ENCODE measurements around the gene CSRNP3.

CSRNP3 gene

DNA sequence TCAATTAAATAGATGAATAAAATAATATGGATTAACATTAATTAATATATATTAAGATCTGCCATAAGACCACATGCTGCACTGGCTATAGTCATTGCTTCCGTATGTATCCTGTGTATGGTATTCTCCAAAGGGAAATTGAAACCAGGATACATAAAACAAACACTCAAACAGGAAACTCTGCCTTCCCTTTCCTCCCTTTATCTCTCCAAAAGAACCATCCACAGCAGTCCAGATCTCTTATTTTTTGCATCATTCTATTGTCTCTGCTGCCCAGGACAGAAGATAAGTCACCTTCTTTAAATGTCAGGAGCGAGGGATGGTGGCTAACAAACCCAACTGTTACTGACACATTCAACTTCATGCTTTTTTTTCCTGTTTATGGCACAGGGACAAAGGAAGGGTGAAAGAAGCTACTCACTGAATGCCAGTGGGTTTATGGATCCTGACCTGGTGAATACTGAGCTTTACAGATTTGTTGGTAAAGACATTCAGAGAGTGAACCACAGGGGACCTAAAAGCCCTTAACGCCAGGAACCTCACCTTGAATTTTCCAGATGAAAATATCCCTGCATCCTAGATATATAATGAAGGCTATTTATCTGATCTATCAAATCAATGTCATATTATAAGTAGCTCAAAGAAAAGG lies 67.5 kb downstream of the CSRNP3 start:
- TF ChIP-seq TCF12 (IDR thresholded peaks at IDR 0.05; ENCODE audit: low read depth) = no peak
- TF ChIP-seq, protein P1, sequence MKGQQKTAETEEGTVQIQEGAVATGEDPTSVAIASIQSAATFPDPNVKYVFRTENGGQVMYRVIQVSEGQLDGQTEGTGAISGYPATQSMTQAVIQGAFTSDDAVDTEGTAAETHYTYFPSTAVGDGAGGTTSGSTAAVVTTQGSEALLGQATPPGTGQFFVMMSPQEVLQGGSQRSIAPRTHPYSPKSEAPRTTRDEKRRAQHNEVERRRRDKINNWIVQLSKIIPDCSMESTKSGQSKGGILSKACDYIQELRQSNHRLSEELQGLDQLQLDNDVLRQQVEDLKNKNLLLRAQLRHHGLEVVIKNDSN (IDR thresholded peaks at IDR 0.05) = no peak
- TF ChIP-seq CEBPB (IDR thresholded peaks at IDR 0.05) = no peak
- TF ChIP-seq EGR1 (IDR thresholded peaks at IDR 0.05) = no peak
- no peak for TF ChIP-seq EP300 (IDR thresholded peaks at IDR 0.05; ENCODE audit: borderline replicate concordance)
- no peak for TF ChIP-seq NFIC (IDR thresholded peaks at IDR 0.05)
- TF ChIP-seq FOXM1 (IDR thresholded peaks at IDR 0.05; ENCODE audit: borderline replicate concordance, low read depth) = no peak
- no peak for TF ChIP-seq ZBTB7A (IDR thresholded peaks at IDR 0.05; ENCODE audit: low read depth)
- TF ChIP-seq, protein P2, sequence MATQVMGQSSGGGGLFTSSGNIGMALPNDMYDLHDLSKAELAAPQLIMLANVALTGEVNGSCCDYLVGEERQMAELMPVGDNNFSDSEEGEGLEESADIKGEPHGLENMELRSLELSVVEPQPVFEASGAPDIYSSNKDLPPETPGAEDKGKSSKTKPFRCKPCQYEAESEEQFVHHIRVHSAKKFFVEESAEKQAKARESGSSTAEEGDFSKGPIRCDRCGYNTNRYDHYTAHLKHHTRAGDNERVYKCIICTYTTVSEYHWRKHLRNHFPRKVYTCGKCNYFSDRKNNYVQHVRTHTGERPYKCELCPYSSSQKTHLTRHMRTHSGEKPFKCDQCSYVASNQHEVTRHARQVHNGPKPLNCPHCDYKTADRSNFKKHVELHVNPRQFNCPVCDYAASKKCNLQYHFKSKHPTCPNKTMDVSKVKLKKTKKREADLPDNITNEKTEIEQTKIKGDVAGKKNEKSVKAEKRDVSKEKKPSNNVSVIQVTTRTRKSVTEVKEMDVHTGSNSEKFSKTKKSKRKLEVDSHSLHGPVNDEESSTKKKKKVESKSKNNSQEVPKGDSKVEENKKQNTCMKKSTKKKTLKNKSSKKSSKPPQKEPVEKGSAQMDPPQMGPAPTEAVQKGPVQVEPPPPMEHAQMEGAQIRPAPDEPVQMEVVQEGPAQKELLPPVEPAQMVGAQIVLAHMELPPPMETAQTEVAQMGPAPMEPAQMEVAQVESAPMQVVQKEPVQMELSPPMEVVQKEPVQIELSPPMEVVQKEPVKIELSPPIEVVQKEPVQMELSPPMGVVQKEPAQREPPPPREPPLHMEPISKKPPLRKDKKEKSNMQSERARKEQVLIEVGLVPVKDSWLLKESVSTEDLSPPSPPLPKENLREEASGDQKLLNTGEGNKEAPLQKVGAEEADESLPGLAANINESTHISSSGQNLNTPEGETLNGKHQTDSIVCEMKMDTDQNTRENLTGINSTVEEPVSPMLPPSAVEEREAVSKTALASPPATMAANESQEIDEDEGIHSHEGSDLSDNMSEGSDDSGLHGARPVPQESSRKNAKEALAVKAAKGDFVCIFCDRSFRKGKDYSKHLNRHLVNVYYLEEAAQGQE (IDR thresholded peaks at IDR 0.05; ENCODE audit: low read depth) = no peak
- TF ChIP-seq TAF1 (IDR thresholded peaks at IDR 0.05; ENCODE audit: low read depth) = no peak

DNA sequence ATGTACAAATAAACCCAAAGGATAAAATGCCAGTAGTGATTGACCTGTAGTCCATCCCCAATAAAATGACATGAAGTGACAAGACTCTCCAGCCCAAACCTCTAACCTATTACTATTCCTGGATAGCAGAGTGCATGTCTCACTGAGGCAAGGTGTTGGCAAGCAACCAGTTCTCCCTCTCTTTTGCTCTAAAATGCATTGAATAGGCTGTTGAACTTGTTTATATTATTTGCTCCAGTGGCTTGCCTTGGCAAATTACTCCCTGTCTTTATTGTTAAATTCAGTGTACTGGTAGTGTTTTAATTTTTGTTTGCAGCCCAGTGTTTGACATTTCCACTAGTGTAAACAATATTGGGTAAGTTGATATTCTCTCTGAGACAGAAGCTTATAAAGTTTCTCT lies 70.5 kb downstream of the CSRNP3 start:
- TF ChIP-seq CREB1 (IDR thresholded peaks at IDR 0.05; ENCODE audit: low read depth) = no peak
- TF ChIP-seq TCF12 (IDR thresholded peaks at IDR 0.05; ENCODE audit: low read depth) = no peak
- TF ChIP-seq, protein P3, sequence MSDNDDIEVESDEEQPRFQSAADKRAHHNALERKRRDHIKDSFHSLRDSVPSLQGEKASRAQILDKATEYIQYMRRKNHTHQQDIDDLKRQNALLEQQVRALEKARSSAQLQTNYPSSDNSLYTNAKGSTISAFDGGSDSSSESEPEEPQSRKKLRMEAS (IDR thresholded peaks at IDR 0.05) = no peak
- no peak for TF ChIP-seq YY1 (IDR thresholded peaks at IDR 0.05; ENCODE audit: low read depth)
- no peak for TF ChIP-seq EP300 (IDR thresholded peaks at IDR 0.05; ENCODE audit: borderline replicate concordance)
- no peak for TF ChIP-seq CEBPB (IDR thresholded peaks at IDR 0.05)
- no peak for TF ChIP-seq TEAD4 (IDR thresholded peaks at IDR 0.05)
- TF ChIP-seq, protein P1 (IDR thresholded peaks at IDR 0.05) = no peak
- no peak for TF ChIP-seq NFIC (IDR thresholded peaks at IDR 0.05)

DNA sequence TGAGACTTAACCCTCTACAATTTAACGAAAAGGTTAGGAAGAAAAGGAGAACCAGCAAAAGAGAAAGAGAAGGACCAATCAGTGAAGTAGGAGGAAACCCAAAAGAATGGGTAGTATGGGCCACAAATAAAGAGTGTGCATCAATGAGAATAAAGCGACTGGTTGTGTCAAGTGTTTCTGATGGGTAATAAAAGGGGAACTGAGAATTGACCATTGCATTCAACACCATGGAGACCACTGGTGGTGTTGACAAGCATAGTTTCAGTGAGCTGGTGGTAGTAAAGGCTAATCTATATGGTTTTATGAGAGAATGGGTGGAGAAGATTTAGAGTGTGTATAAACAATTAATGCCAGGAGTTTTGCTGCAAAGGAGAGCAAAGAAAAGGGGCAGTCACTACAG lies 75.4 kb downstream of the CSRNP3 start:
- no peak for TF ChIP-seq CREB1 (IDR thresholded peaks at IDR 0.05; ENCODE audit: low read depth)
- no peak for TF ChIP-seq RAD21 (IDR thresholded peaks at IDR 0.05; ENCODE audit: low read depth)
- TF ChIP-seq, protein P3 (IDR thresholded peaks at IDR 0.05) = no peak
- TF ChIP-seq, protein P2 (IDR thresholded peaks at IDR 0.05; ENCODE audit: low read depth) = no peak
- no peak for TF ChIP-seq FOXM1 (IDR thresholded peaks at IDR 0.05; ENCODE audit: borderline replicate concordance, low read depth)
- TF ChIP-seq CEBPB (IDR thresholded peaks at IDR 0.05) = no peak
- TF ChIP-seq EP300 (IDR thresholded peaks at IDR 0.05; ENCODE audit: borderline replicate concordance) = no peak
- no peak for TF ChIP-seq TCF12 (IDR thresholded peaks at IDR 0.05; ENCODE audit: low read depth)
- no peak for TF ChIP-seq NFIC (IDR thresholded peaks at IDR 0.05)
- TF ChIP-seq, protein P1 (IDR thresholded peaks at IDR 0.05) = no peak
- TF ChIP-seq TAF1 (IDR thresholded peaks at IDR 0.05; ENCODE audit: low read depth) = no peak
- no peak for TF ChIP-seq ZBTB7A (IDR thresholded peaks at IDR 0.05; ENCODE audit: low read depth)
- no peak for TF ChIP-seq YY1 (IDR thresholded peaks at IDR 0.05; ENCODE audit: low read depth)
- no peak for TF ChIP-seq TEAD4 (IDR thresholded peaks at IDR 0.05)
- TF ChIP-seq EGR1 (IDR thresholded peaks at IDR 0.05) = no peak

DNA sequence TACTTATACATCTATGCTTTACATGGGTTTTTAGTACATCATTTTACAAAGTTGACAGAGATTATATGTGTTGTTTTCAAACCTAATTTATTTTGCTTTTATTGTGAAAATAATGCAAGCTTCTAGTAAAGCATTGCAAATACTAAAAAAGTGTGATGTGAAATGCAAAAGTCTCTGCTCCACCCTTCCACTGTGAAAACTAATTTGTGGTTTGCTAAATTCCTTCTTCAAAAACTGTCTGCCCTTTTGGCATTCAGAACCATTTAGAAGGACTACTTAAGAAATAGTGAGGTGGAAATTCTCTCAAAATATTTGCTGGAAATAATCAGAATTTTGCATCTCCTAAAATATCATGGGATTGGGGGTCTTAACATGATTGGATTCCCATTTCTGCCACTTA lies 78.4 kb downstream of the CSRNP3 start:
- no peak for TF ChIP-seq RAD21 (IDR thresholded peaks at IDR 0.05; ENCODE audit: low read depth)
- TF ChIP-seq NFIC (IDR thresholded peaks at IDR 0.05) = no peak
- TF ChIP-seq, protein P2 (IDR thresholded peaks at IDR 0.05; ENCODE audit: low read depth) = no peak
- TF ChIP-seq YY1 (IDR thresholded peaks at IDR 0.05; ENCODE audit: low read depth) = no peak
- TF ChIP-seq FOXM1 (IDR thresholded peaks at IDR 0.05; ENCODE audit: borderline replicate concordance, low read depth) = no peak
- TF ChIP-seq, protein P1 (IDR thresholded peaks at IDR 0.05) = no peak
- no peak for TF ChIP-seq EP300 (IDR thresholded peaks at IDR 0.05; ENCODE audit: borderline replicate concordance)
- TF ChIP-seq EGR1 (IDR thresholded peaks at IDR 0.05) = no peak
